ENCODE data around the gene DNAAF8.
"Not testable (repeated sequence)": the region's sequence is repeated elsewhere in the genome, so short reads cannot be mapped to it uniquely, and the experiment has no call there.

The DNAAF8 gene

GRCh38 chr16:4783251-4783950 lies 49.1 kb downstream of the DNAAF8 start:
- DNase-seq (ENCODE audit: low read depth): no peak

GRCh38 chr16:4783951-4784336 lies 49.6 kb downstream of the DNAAF8 start:
- DNase-seq (ENCODE audit: low read depth): no peak

- DNase-seq (ENCODE audit: low read depth): not testable (repeated sequence)
Observed at GRCh38 chr16:4784444-4784987, 50.2 kb downstream of the DNAAF8 start.

GRCh38 chr16:4785758-4786433 lies 51.6 kb downstream of the DNAAF8 start:
- no peak for DNase-seq (ENCODE audit: low read depth)

- DNase-seq (ENCODE audit: low read depth): no peak
Observed at GRCh38 chr16:4787068-4787467, 52.7 kb downstream of the DNAAF8 start.

GRCh38 chr16:4787627-4788482 lies 53.5 kb downstream of the DNAAF8 start, which contains the start of gene SEPTIN12:
Gene SEPTIN12 (minus strand): TSS chr16:4788345. CDS start chr16:4787645, 700 bp downstream.
- no peak for DNase-seq (ENCODE audit: low read depth)

GRCh38 chr16:4788489-4788889 lies 54.2 kb downstream of the DNAAF8 start:
- DNase-seq (ENCODE audit: low read depth): no peak

GRCh38 chr16:4788910-4789309 lies 54.6 kb downstream of the DNAAF8 start:
- no peak for DNase-seq (ENCODE audit: low read depth)

GRCh38 chr16:4790261-4790660 lies 55.9 kb downstream of the DNAAF8 start:
- DNase-seq (ENCODE audit: low read depth): no peak

- DNase-seq (ENCODE audit: low read depth): no peak
Observed at GRCh38 chr16:4790871-4791270, 56.5 kb downstream of the DNAAF8 start.

- DNase-seq (ENCODE audit: low read depth): no peak
Observed at GRCh38 chr16:4792951-4793513, 58.7 kb downstream of the DNAAF8 start.

GRCh38 chr16:4795181-4795827 lies 61.0 kb downstream of the DNAAF8 start, which contains the start of gene SMIM22:
Gene SMIM22 (plus strand): TSS chr16:4795369. CDS start chr16:4795735, 366 bp downstream.
- DNase-seq (ENCODE audit: low read depth): no peak

GRCh38 chr16:4795828-4796572 lies 61.7 kb downstream of the DNAAF8 start:
- no peak for DNase-seq (ENCODE audit: low read depth)

GRCh38 chr16:4796982-4797804 lies 62.9 kb downstream of the DNAAF8 start:
- no peak for DNase-seq (ENCODE audit: low read depth)

- no peak for DNase-seq (ENCODE audit: low read depth)
Observed at GRCh38 chr16:4797805-4798252, 63.5 kb downstream of the DNAAF8 start.

GRCh38 chr16:4798456-4798855 lies 64.1 kb downstream of the DNAAF8 start:
- no peak for DNase-seq (ENCODE audit: low read depth)
